AG09309 (cell line): ENCODE results near the gene OSTF1.
A peak's percentile ranks its signal among the peaks of the same experiment; 100 is the strongest.

ENCODE experiments used
- DNase-seq: peaks from one replicate; pipeline ENCODE4 v3.0.0-alpha.2; 2010; ENCODE audit warnings: low read depth
- H3K4me3 ChIP-seq: 2 replicates; pipeline ENCODE4 v1.5.1; 2011; ENCODE audit warnings: mild to moderate bottlenecking, low read depth, low read length, moderate library complexity; ENCODE audit not compliant: control insufficient read depth
- TF ChIP-seq, protein P1 (sequence below): IDR thresholded peaks from 2 replicates; pipeline ENCODE4 v1.5.1; 2011; ENCODE audit warnings: mild to moderate bottlenecking, low read depth, low read length, inconsistent platforms; ENCODE audit not compliant: insufficient read depth, control insufficient read depth; ENCODE audit errors: missing control alignments

Gene OSTF1

DNA sequence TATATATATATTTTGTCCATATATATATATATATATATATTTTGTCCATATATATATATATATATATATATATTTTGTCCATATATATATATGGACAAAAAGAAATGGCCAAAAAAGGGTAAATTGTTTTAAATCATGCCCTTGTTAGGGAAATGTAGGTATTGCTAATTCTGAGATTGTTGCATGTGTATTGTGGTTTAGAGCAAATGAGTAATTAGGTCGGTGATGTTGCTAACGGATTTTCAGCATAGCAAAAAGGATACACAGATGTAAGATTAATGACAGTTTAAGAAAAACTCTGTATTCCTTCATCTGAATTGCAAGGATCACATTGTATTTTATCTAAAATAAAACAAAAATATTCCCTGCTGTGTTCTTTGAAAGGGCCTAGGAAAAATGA lies 40.2 kb downstream of the OSTF1 start:
- no peak for DNase-seq
- H3K4me3 ChIP-seq: no peak overlapping the region
- TF ChIP-seq, protein P1, sequence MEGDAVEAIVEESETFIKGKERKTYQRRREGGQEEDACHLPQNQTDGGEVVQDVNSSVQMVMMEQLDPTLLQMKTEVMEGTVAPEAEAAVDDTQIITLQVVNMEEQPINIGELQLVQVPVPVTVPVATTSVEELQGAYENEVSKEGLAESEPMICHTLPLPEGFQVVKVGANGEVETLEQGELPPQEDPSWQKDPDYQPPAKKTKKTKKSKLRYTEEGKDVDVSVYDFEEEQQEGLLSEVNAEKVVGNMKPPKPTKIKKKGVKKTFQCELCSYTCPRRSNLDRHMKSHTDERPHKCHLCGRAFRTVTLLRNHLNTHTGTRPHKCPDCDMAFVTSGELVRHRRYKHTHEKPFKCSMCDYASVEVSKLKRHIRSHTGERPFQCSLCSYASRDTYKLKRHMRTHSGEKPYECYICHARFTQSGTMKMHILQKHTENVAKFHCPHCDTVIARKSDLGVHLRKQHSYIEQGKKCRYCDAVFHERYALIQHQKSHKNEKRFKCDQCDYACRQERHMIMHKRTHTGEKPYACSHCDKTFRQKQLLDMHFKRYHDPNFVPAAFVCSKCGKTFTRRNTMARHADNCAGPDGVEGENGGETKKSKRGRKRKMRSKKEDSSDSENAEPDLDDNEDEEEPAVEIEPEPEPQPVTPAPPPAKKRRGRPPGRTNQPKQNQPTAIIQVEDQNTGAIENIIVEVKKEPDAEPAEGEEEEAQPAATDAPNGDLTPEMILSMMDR: no peak

DNA sequence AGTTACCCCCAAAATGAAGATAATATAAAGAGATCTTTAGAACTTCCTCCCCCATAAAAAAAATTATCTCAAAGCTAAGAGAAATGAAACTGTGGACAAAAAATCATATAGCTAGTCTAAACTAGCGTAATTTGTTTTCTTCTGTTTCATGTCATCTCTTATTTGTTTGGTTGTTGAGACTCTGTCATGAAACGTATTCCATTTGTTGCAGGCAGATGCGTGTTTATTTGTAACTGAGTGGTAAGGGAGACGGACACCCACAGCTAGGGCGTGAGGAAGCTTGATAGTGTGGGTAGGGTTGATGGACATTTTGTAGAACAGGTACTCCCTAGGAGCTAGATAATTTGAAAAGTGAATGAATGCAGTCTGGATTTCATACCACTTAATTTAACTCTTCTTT lies 41.9 kb downstream of the OSTF1 start:
- no peak for DNase-seq
- no peak overlapping the region for H3K4me3 ChIP-seq
- TF ChIP-seq, protein P1: no peak

DNA sequence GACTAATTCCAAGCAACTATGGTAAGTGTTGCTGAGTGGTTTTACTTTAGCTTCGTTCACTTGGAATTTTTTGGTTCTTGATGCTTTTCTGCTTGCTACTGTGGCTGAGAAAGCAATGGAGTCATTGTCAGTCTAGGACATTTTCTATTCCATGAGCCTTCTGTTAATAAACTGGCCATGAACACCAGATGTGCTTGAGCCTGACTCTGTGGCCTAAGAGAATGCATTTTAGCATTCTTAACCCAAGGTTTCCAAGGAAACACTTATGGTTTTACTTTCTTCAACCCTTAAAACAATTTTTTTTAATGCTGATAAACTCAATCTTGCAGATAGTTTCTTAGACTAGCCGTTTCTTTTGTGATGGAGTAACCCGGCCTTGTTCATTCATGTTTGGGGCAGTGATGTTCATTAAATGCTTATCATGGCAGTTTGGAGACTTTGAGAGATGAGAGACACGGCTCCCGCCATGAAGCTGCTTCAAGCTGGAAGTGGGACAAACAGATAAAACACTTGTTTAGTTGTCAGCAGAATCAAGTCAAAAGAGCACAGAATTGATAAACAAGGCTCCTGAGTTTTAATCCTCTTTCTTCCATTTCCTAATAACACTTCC lies 42.4 kb downstream of the OSTF1 start:
- DNase-seq: peak; percentile 59
- TF ChIP-seq, protein P1: no peak
- no peak overlapping the region for H3K4me3 ChIP-seq

DNA sequence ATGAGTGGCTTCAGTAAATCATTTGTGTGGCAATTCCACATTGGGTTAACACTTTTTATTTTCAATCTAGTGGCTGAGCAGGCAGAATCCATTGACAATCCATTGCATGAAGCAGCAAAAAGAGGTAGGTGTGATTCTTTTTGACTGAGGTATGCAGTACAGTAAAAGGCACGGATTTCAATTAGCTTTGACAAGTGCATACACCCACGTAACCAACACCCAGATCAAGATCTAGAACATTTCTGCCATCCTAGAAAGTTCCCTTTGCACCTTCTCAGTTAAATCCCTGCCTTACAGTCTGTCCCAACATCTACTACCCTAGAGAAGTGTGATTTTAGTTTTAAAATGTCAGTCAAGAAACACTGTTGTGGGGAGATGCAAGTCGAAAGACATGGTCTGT lies 43.4 kb downstream of the OSTF1 start:
- TF ChIP-seq, protein P1: no peak

DNA sequence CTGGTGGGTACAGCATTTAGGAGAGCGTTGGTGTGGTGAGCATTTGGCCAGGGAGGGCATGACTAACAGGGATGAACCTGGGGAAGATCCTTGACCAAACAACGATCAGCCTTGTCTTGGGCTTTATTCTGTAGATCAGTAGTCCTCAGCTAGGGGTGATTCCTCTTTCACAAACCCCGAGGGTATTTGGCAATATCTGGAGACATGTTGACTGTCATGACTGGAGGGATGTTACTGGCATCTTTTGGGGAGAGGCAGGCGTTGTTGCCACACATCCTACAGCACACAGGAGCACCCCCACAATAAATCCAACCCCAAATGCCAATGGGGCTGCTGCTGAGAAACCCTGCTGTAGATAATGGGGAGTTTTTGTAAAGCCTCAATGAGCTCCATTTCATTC lies 43.9 kb downstream of the OSTF1 start:
- no peak overlapping the region for H3K4me3 ChIP-seq
- TF ChIP-seq, protein P1: no peak
- no peak for DNase-seq

More for the DNA sequence above, 43.4 kb downstream of the OSTF1 start:
- no peak for DNase-seq
- H3K4me3 ChIP-seq: no peak overlapping the region

DNA sequence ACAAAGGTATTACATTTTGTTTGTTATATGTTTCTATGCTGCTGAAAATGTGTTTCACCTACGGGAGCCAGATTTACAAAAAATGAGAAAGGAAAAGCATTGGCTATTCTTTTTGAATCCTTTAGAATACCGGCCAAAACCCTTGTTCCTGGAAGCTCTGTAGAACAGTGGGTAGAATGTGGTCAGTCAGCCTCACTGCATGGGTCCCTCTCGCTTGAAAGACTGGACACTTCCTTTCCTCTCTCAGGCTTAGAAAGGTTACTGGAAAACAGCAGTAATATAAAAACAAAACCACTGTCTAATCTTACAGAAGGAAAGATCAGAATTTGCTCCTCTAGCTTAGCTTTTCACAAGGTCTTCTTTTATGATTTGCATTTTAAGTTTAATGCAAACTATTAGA lies 45.1 kb downstream of the OSTF1 start:
- DNase-seq: no peak
- TF ChIP-seq, protein P1: no peak
- H3K4me3 ChIP-seq: no peak overlapping the region
